Activated naive CD4-positive, alpha-beta T cell (primary cell): Measurements from ENCODE around the gene PATL1.
"Not testable (repeated sequence)": the region's sequence is repeated elsewhere in the genome, so short reads cannot be mapped to it uniquely, and the experiment has no call there.

Experiments
- DNase-seq, 4 experiments: peaks; one replicate each; lab custom pipeline; 2025; lab: John Stamatoyannopoulos, UW

The PATL1 gene

GRCh38 chr11:59673291-59673690, 4.5 kb upstream of the PATL1 start:
- DNase-seq = no peak

GRCh38 chr11:59671471-59671870, 2.6 kb upstream of the PATL1 start:
- DNase-seq = no peak

- DNase-seq = no peak
These were observed 773 bp upstream of the PATL1 start for GRCh38 chr11:59669611-59670009.

GRCh38 chr11:59668188-59668949, 468 bp downstream of the PATL1 start:
- DNase-seq = peak in 3 of 4 experiments; percentile 31 to 55 (median 49)

GRCh38 chr11:59667812-59668187, 1.0 kb downstream of the PATL1 start:
- no peak for DNase-seq

GRCh38 chr11:59666969-59667368, 1.9 kb downstream of the PATL1 start:
- DNase-seq = no peak

- DNase-seq = no peak
These were observed 8.2 kb downstream of the PATL1 start for GRCh38 chr11:59660621-59661020.

GRCh38 chr11:59659981-59660380, 8.9 kb downstream of the PATL1 start:
- no peak for DNase-seq

GRCh38 chr11:59658036-59658435, 10.8 kb downstream of the PATL1 start:
- no peak for DNase-seq

- no peak for DNase-seq
These were observed 13.9 kb downstream of the PATL1 start for GRCh38 chr11:59654893-59655292.

GRCh38 chr11:59647245-59647980, 21.4 kb downstream of the PATL1 start:
- no peak for DNase-seq

GRCh38 chr11:59644528-59644927, 24.3 kb downstream of the PATL1 start:
- DNase-seq = no peak

GRCh38 chr11:59643390-59643789, 25.4 kb downstream of the PATL1 start:
- no peak for DNase-seq

GRCh38 chr11:59641156-59641555, 27.7 kb downstream of the PATL1 start:
- DNase-seq = no peak

- no peak for DNase-seq
These were observed 38.3 kb downstream of the PATL1 start for GRCh38 chr11:59630493-59630892.

GRCh38 chr11:59629996-59630395, 38.8 kb downstream of the PATL1 start:
- no peak for DNase-seq

- DNase-seq = not testable (repeated sequence)
These were observed 41.9 kb downstream of the PATL1 start for GRCh38 chr11:59626969-59627368.

GRCh38 chr11:59625703-59626102, 43.1 kb downstream of the PATL1 start:
- no peak for DNase-seq

GRCh38 chr11:59617876-59618275, 51.0 kb downstream of the PATL1 start:
- no peak for DNase-seq

GRCh38 chr11:59616396-59616982, 52.3 kb downstream of the PATL1 start:
- no peak for DNase-seq

GRCh38 chr11:59615637-59616395, 53.0 kb downstream of the PATL1 start, which contains the start of gene OSBP:
TSS of gene OSBP (minus strand) at chr11:59615774. CDS start at chr11:59615664, 110 bp downstream.
- peak; percentile 96 to 99 (median 98) for DNase-seq

GRCh38 chr11:59615120-59615636, 53.7 kb downstream of the PATL1 start:
- DNase-seq = peak; percentile 28 to 59 (median 51)
